HEK293 (cell line): ENCODE measurements around the gene MAP7D1.
A peak's percentile ranks its signal among the peaks of the same experiment; 100 is the strongest.

Source experiments
- IKZF3 ChIP-seq: fragments of 450-650 bp; IDR thresholded peaks from 2 replicates; pipeline ENCODE4 v1.5.0; 2018; ENCODE audit warnings: missing biosample characterization, mild to moderate bottlenecking, missing genetic modification characterization, moderate library complexity
- KLF9 ChIP-seq: fragments of 450-650 bp; formaldehyde crosslinking; IDR thresholded peaks from 2 replicates; pipeline ENCODE4 v1.5.1; 2016; ENCODE audit warnings: missing biosample characterization, missing genetic modification characterization, low read depth
- ZBTB48 ChIP-seq: fragments of 450-650 bp; formaldehyde crosslinking; IDR thresholded peaks from 2 replicates; pipeline ENCODE4 v1.5.1; 2016; ENCODE audit warnings: missing biosample characterization, missing genetic modification characterization
- ZFHX2 ChIP-seq: fragments of 450-650 bp; formaldehyde crosslinking; conservative IDR thresholded peaks from 2 replicates; pipeline ENCODE4 v1.5.1; 2016; ENCODE audit warnings: missing biosample characterization, missing genetic modification characterization
- ZIC2 ChIP-seq: fragments of 450-650 bp; formaldehyde crosslinking; IDR thresholded peaks from 2 replicates; pipeline ENCODE4 v1.5.1; 2016; ENCODE audit warnings: missing biosample characterization, missing genetic modification characterization
- ZNF138 ChIP-seq: fragments of 450-650 bp; formaldehyde crosslinking; IDR thresholded peaks from 2 replicates; pipeline ENCODE4 v1.5.1; 2016; ENCODE audit warnings: missing biosample characterization, missing genetic modification characterization, borderline replicate concordance
- ZNF223 ChIP-seq: fragments of 450-650 bp; formaldehyde crosslinking; IDR thresholded peaks from 2 replicates; pipeline ENCODE4 v1.5.1; 2016; ENCODE audit warnings: missing biosample characterization, missing genetic modification characterization
- ZNF239 ChIP-seq: fragments of 450-650 bp; formaldehyde crosslinking; IDR thresholded peaks from 2 replicates; pipeline ENCODE4 v1.5.1; 2016; ENCODE audit warnings: missing biosample characterization, missing genetic modification characterization
- ZNF274 ChIP-seq, 2 experiments: fragments of 200-500 bp in 1 of 2; fragments of 450-650 bp in 1 of 2; sonication (Bioruptor generic) in 1 of 2; formaldehyde crosslinking in 1 of 2; IDR thresholded peaks; 2 replicates each; pipeline versions ENCODE4 v1.5.1 to v1.6.1; 2014 to 2016; ENCODE audit warnings: borderline replicate concordance in 1 of 2, inconsistent platforms in 1 of 2, low read length in 1 of 2, missing biosample characterization in 1 of 2, missing genetic modification characterization in 1 of 2
- ZNF302 ChIP-seq: fragments of 450-650 bp; formaldehyde crosslinking; IDR thresholded peaks from 2 replicates; pipeline ENCODE4 v1.5.1; 2016; ENCODE audit warnings: missing biosample characterization, missing genetic modification characterization, low read depth
- ZNF433 ChIP-seq: fragments of 450-650 bp; formaldehyde crosslinking; IDR thresholded peaks from 2 replicates; pipeline ENCODE4 v1.5.1; 2016; ENCODE audit warnings: missing biosample characterization, missing genetic modification characterization, low read depth
- ZNF501 ChIP-seq: fragments of 450-650 bp; formaldehyde crosslinking; IDR thresholded peaks from 2 replicates; pipeline ENCODE4 v1.5.1; 2016; ENCODE audit warnings: missing biosample characterization, missing genetic modification characterization
- ZNF660 ChIP-seq: fragments of 450-650 bp; IDR thresholded peaks from 2 replicates; pipeline ENCODE4 v1.5.1; 2018; ENCODE audit warnings: missing biosample characterization, mild to moderate bottlenecking, missing genetic modification characterization
- ZNF830 ChIP-seq: fragments of 450-650 bp; IDR thresholded peaks from 2 replicates; pipeline ENCODE4 v1.5.0; 2018; ENCODE audit warnings: missing biosample characterization, missing genetic modification characterization, low read depth, mild to moderate bottlenecking, moderate library complexity
- TF ChIP-seq, protein P1 (sequence below): fragments of 450-650 bp; formaldehyde crosslinking; IDR thresholded peaks from 2 replicates; pipeline ENCODE4 v1.5.1; 2016; ENCODE audit warnings: missing biosample characterization, missing genetic modification characterization, low read depth
- TF ChIP-seq, protein P2 (sequence below): fragments of 450-650 bp; formaldehyde crosslinking; IDR thresholded peaks from 2 replicates; pipeline ENCODE4 v1.5.1; 2016; ENCODE audit warnings: missing biosample characterization, missing genetic modification characterization
- TF ChIP-seq, protein P3 (sequence below): fragments of 450-650 bp; IDR thresholded peaks from 2 replicates; pipeline ENCODE4 v1.5.1; 2018; ENCODE audit warnings: missing biosample characterization, missing genetic modification characterization
- TF ChIP-seq, protein P4 (sequence below): fragments of 450-650 bp; IDR thresholded peaks from 2 replicates; pipeline ENCODE4 v1.5.1; 2018; ENCODE audit warnings: missing biosample characterization, mild to moderate bottlenecking, missing genetic modification characterization
- TF ChIP-seq, protein P5 (sequence below): fragments of 450-650 bp; formaldehyde crosslinking; IDR thresholded peaks from 2 replicates; pipeline ENCODE4 v1.5.1; 2017; ENCODE audit warnings: missing biosample characterization, missing genetic modification characterization
- TF ChIP-seq, protein P6 (sequence below): IDR thresholded peaks from 2 replicates; pipeline ENCODE4 v1.6.1; 2011; ENCODE audit warnings: mild to moderate bottlenecking, low read depth, low read length, borderline replicate concordance
- TF ChIP-seq, protein P7 (sequence below): fragments of 450-650 bp; formaldehyde crosslinking; IDR thresholded peaks from 2 replicates; pipeline ENCODE4 v1.5.1; 2016; ENCODE audit warnings: missing biosample characterization, missing genetic modification characterization
- TF ChIP-seq, protein P8 (sequence below): fragments of 450-650 bp; formaldehyde crosslinking; IDR thresholded peaks from 2 replicates; pipeline ENCODE4 v1.5.1; 2016; ENCODE audit warnings: missing biosample characterization, missing genetic modification characterization, borderline replicate concordance

The MAP7D1 gene

DNA sequence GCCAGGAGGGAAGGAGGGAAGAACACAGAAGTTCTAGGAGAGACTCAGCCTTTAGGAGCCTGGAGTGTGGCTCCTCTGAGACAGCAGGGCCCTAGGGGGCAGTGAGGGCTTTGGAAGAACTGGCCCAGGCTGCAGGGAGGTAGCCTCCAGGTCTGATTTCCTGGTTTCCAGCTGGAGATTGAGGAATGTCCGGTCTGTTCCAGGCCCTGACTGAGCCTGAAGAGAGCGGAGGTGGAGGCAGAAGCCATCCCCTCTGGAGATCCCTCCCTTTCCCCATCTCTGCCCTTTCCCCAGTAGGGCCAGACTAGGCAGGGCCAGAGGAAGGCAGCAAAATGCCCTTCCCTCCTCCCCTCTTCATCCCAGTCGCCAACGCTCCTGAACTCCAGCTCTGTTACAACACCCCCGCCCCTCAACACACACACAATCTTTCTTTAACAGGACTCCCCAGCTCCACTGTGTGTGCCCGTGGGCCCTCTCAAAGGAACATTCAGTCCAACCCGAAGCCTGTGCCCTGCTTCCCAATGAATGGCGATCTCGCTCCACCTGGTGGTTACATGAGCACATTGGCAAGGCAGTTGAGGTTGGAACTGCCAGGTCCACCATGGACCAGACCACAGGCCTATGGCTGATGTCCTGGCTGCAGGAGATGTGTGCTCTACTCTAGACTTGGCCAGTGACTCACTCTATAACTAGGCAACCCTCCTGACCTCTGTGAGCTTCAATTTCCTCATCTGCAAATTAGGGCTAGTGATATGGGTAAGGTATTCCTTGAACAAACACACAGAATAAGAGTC, 32.0 kb downstream of the MAP7D1 start (continued):
- TF ChIP-seq ZNF302 (tag by site-specific recombination) (no peak), IKZF3 (tag by site-specific recombination) (peak; percentile 56), ZNF501 (no peak; the same call in 1 of the 2 replicates), ZNF138 (no peak), ZNF660 (tag by site-specific recombination) (no peak; the same call in 1 of the 2 replicates), ZNF239 (tag by site-specific recombination) (no peak), ZBTB48 (no peak), ZNF223 (no peak), KLF9 (tag by site-specific recombination) (no peak), ZNF830 (tag by site-specific recombination) (no peak), ZIC2 (tag by site-specific recombination) (no peak), ZNF433 (tag by site-specific recombination) (no peak), ZNF274 (IDR thresholded peaks at IDR 0.05; ENCODE audit: low read length) (no peak), ZNF274 (tag by site-specific recombination; IDR thresholded peaks at IDR 0.05; ENCODE audit: borderline replicate concordance) (no peak), ZFHX2 (tag by site-specific recombination) (peak; percentile 87)
- TF ChIP-seq, protein P1, sequence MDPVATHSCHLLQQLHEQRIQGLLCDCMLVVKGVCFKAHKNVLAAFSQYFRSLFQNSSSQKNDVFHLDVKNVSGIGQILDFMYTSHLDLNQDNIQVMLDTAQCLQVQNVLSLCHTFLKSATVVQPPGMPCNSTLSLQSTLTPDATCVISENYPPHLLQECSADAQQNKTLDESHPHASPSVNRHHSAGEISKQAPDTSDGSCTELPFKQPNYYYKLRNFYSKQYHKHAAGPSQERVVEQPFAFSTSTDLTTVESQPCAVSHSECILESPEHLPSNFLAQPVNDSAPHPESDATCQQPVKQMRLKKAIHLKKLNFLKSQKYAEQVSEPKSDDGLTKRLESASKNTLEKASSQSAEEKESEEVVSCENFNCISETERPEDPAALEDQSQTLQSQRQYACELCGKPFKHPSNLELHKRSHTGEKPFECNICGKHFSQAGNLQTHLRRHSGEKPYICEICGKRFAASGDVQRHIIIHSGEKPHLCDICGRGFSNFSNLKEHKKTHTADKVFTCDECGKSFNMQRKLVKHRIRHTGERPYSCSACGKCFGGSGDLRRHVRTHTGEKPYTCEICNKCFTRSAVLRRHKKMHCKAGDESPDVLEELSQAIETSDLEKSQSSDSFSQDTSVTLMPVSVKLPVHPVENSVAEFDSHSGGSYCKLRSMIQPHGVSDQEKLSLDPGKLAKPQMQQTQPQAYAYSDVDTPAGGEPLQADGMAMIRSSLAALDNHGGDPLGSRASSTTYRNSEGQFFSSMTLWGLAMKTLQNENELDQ (tag by site-specific recombination), result no peak
- TF ChIP-seq, protein P2, sequence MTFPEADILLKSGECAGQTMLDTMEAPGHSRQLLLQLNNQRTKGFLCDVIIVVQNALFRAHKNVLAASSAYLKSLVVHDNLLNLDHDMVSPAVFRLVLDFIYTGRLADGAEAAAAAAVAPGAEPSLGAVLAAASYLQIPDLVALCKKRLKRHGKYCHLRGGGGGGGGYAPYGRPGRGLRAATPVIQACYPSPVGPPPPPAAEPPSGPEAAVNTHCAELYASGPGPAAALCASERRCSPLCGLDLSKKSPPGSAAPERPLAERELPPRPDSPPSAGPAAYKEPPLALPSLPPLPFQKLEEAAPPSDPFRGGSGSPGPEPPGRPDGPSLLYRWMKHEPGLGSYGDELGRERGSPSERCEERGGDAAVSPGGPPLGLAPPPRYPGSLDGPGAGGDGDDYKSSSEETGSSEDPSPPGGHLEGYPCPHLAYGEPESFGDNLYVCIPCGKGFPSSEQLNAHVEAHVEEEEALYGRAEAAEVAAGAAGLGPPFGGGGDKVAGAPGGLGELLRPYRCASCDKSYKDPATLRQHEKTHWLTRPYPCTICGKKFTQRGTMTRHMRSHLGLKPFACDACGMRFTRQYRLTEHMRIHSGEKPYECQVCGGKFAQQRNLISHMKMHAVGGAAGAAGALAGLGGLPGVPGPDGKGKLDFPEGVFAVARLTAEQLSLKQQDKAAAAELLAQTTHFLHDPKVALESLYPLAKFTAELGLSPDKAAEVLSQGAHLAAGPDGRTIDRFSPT (tag by site-specific recombination), result no peak
- TF ChIP-seq, protein P3, sequence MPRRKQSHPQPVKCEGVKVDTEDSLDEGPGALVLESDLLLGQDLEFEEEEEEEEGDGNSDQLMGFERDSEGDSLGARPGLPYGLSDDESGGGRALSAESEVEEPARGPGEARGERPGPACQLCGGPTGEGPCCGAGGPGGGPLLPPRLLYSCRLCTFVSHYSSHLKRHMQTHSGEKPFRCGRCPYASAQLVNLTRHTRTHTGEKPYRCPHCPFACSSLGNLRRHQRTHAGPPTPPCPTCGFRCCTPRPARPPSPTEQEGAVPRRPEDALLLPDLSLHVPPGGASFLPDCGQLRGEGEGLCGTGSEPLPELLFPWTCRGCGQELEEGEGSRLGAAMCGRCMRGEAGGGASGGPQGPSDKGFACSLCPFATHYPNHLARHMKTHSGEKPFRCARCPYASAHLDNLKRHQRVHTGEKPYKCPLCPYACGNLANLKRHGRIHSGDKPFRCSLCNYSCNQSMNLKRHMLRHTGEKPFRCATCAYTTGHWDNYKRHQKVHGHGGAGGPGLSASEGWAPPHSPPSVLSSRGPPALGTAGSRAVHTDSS (tag by site-specific recombination), result no peak
- TF ChIP-seq, protein P4, sequence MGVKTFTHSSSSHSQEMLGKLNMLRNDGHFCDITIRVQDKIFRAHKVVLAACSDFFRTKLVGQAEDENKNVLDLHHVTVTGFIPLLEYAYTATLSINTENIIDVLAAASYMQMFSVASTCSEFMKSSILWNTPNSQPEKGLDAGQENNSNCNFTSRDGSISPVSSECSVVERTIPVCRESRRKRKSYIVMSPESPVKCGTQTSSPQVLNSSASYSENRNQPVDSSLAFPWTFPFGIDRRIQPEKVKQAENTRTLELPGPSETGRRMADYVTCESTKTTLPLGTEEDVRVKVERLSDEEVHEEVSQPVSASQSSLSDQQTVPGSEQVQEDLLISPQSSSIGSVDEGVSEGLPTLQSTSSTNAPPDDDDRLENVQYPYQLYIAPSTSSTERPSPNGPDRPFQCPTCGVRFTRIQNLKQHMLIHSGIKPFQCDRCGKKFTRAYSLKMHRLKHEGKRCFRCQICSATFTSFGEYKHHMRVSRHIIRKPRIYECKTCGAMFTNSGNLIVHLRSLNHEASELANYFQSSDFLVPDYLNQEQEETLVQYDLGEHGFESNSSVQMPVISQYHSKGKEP (tag by site-specific recombination), result no peak
- TF ChIP-seq, protein P5, sequence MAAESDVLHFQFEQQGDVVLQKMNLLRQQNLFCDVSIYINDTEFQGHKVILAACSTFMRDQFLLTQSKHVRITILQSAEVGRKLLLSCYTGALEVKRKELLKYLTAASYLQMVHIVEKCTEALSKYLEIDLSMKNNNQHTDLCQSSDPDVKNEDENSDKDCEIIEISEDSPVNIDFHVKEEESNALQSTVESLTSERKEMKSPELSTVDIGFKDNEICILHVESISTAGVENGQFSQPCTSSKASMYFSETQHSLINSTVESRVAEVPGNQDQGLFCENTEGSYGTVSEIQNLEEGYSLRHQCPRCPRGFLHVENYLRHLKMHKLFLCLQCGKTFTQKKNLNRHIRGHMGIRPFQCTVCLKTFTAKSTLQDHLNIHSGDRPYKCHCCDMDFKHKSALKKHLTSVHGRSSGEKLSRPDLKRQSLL, result no peak
- TF ChIP-seq, protein P6, sequence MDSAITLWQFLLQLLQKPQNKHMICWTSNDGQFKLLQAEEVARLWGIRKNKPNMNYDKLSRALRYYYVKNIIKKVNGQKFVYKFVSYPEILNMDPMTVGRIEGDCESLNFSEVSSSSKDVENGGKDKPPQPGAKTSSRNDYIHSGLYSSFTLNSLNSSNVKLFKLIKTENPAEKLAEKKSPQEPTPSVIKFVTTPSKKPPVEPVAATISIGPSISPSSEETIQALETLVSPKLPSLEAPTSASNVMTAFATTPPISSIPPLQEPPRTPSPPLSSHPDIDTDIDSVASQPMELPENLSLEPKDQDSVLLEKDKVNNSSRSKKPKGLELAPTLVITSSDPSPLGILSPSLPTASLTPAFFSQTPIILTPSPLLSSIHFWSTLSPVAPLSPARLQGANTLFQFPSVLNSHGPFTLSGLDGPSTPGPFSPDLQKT, result no peak
- TF ChIP-seq, protein P7, sequence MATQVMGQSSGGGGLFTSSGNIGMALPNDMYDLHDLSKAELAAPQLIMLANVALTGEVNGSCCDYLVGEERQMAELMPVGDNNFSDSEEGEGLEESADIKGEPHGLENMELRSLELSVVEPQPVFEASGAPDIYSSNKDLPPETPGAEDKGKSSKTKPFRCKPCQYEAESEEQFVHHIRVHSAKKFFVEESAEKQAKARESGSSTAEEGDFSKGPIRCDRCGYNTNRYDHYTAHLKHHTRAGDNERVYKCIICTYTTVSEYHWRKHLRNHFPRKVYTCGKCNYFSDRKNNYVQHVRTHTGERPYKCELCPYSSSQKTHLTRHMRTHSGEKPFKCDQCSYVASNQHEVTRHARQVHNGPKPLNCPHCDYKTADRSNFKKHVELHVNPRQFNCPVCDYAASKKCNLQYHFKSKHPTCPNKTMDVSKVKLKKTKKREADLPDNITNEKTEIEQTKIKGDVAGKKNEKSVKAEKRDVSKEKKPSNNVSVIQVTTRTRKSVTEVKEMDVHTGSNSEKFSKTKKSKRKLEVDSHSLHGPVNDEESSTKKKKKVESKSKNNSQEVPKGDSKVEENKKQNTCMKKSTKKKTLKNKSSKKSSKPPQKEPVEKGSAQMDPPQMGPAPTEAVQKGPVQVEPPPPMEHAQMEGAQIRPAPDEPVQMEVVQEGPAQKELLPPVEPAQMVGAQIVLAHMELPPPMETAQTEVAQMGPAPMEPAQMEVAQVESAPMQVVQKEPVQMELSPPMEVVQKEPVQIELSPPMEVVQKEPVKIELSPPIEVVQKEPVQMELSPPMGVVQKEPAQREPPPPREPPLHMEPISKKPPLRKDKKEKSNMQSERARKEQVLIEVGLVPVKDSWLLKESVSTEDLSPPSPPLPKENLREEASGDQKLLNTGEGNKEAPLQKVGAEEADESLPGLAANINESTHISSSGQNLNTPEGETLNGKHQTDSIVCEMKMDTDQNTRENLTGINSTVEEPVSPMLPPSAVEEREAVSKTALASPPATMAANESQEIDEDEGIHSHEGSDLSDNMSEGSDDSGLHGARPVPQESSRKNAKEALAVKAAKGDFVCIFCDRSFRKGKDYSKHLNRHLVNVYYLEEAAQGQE (tag by site-specific recombination), result no peak
- TF ChIP-seq, protein P8, sequence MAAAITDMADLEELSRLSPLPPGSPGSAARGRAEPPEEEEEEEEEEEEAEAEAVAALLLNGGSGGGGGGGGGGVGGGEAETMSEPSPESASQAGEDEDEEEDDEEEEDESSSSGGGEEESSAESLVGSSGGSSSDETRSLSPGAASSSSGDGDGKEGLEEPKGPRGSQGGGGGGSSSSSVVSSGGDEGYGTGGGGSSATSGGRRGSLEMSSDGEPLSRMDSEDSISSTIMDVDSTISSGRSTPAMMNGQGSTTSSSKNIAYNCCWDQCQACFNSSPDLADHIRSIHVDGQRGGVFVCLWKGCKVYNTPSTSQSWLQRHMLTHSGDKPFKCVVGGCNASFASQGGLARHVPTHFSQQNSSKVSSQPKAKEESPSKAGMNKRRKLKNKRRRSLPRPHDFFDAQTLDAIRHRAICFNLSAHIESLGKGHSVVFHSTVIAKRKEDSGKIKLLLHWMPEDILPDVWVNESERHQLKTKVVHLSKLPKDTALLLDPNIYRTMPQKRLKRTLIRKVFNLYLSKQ (tag by site-specific recombination), result no peak
